ENCODE measurements around the gene SHISA3.
"Not testable (repeated sequence)": the region's sequence is repeated elsewhere in the genome, so short reads cannot be mapped to it uniquely, and the experiment has no call there.

GRCh38 chr4:42372303-42372702 lies 25.0 kb upstream of the SHISA3 start:
- not testable (repeated sequence) for TF ChIP-seq CTCF, POLR2A (IDR thresholded peaks at IDR 0.05)

Data from prostate gland (tissue), 2 donors.